HG02885 (cell line): Measurements from ENCODE around the gene ITGA4.

Source experiments
- ATAC-seq: cut with Tn5 transposase; IDR thresholded peaks from one replicate; pipeline ENCODE4 v1.9.1; 2021; ENCODE audit warnings: mild to moderate bottlenecking; ENCODE audit not compliant: unreplicated experiment, poor library complexity

The ITGA4 gene

GRCh38 chr2:181485638-181485946, 28.4 kb downstream of the ITGA4 start:
- ATAC-seq: no peak

GRCh38 chr2:181499231-181499630, 42.0 kb downstream of the ITGA4 start:
- no peak for ATAC-seq

DNA sequence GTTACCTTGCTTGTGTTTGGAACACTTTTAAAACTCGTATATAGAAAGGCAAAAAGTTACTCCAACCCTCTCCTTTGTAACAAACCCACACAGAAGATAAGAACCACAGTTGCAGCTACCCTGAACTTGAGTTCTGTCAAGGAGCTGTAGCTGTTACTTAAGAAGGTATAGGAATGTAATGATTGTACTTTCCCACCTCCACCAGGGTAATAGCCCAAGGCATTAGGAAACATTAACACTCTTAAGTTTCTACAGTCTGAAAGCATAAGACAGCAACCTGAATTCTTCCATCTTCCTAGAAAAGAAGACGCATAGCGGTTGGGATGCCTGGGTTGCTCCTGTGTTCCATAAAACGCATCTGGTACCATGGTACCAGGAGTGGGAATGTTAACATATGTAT, 43.0 kb downstream of the ITGA4 start:
- no peak for ATAC-seq

- ATAC-seq: no peak
These were observed 58.5 kb downstream of the ITGA4 start for GRCh38 chr2:181515719-181516118.

- ATAC-seq: no peak
These were observed 59.8 kb downstream of the ITGA4 start for GRCh38 chr2:181516992-181517391.

GRCh38 chr2:181517685-181518301, 60.6 kb downstream of the ITGA4 start:
- no peak for ATAC-seq

DNA sequence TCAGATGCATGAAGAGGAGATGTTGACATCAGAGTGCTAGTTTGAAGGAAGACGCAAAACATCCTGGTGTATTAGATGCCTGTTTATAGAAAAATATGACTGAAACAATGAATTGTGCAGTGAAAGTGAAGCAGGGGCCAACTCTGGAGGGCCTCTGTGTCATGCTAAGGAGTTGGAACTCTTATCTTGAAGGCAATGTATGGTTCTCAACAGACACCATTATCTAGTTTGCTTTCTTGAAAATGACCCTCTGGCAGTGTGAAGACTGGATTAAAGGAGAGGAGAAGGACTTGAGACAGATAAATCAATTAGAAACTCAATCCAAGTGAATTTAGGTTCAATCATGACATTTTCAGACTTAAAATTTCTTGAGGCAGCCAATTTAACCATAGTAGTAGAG, 63.1 kb downstream of the ITGA4 start:
- no peak for ATAC-seq

- ATAC-seq: no peak
These were observed 66.6 kb downstream of the ITGA4 start for GRCh38 chr2:181523756-181524155.

- no peak for ATAC-seq
These were observed 68.8 kb downstream of the ITGA4 start for GRCh38 chr2:181526014-181526413.

DNA sequence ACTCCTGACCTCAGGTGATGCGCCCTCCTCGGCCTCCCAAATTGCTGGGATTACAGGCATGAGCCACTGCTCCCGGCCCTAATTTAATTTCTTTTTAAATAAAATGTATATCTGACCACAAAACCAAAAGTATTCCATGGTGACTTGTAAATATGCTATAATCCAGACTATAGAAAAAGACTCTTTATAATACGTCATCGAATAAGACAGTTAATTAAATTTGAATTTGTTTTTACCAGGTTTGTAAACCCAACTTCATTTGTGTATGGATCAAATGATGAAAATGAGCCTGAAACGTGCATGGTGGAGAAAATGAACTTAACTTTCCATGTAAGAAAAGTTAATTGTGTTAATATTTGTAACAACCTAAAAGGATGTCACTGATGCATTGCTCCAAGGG, 69.9 kb downstream of the ITGA4 start:
- ATAC-seq: no peak

DNA sequence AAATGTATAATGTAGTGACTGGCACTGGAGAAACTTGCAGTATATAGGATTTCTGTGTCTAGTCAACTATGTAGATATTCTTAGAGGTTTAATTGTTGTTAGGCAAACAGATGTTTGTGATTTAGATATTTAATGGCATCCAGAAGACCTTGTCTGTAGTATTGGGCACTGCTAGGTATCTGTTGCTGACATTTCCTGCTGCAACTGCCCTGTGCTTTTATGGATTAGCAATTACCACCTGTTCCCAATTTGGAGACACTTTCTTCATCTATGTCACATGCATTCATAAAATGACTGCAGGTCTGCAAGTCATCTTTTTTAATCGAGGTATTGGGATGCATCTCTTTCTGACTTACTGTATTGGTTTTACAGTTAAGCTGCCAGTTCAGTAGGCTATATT, 71.3 kb downstream of the ITGA4 start:
- ATAC-seq: no peak

GRCh38 chr2:181536730-181537129, 79.5 kb downstream of the ITGA4 start:
- ATAC-seq: no peak

DNA sequence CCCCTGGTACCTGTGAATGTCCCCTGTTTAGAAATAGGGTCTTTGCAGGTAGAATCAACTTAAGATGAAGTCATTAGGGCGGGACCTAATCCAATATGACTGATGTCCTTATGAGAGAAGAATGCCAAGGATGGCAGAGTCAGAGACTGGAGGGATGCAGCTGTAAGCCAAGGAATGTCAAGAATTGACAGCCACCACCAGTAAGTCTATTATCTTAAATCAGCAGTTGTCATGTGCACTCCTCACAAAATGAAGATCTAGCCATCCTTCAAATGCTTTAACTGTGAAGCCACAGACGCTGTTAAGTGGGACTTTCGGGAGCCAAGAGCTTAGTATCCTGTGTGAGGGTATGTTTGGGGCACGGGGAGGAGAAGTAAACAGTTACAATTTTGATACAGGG, 83.2 kb downstream of the ITGA4 start:
- no peak for ATAC-seq

DNA sequence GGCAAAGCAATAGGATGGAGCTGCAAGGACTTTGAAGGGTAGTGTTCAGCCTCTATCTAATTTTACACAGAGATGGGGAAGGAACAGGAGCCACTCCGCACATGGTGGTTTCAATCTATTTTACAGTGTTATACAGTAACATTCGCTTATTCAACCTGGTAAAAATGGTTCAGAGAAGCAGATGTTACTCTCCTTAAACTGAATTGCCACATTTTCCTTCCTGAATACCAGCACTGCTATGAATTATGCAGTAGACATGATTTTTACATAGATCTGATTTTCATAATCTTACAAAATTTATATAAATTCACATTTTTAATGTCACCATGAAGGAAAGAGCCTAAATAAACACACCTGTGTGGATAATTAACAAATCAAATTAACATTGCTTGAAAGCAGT, 85.0 kb downstream of the ITGA4 start:
- no peak for ATAC-seq

DNA sequence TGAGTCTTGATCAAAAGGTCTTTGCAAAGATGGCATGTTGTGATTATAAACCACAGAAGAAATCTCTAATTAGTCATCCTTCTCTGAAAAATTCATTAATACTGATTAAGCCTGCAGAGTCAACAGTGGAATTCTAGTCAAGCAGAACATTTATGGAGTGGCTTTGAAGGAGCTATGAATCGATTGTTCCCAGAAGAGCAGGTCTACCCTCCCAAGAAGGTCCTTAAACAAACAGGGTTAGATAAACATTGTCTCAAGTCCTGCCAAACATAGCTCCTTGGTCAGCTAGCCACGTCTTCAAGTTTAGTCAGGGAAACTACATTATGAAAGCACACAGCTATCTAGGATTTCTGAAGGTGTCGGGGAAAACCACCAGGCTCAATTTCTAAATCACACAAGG, 88.9 kb downstream of the ITGA4 start:
- ATAC-seq: no peak

- no peak for ATAC-seq
These were observed 95.6 kb downstream of the ITGA4 start for GRCh38 chr2:181552808-181553207.

GRCh38 chr2:181553244-181553643, 96.1 kb downstream of the ITGA4 start:
- ATAC-seq: no peak

GRCh38 chr2:181554061-181554830, 97.1 kb downstream of the ITGA4 start:
- no peak for ATAC-seq

DNA sequence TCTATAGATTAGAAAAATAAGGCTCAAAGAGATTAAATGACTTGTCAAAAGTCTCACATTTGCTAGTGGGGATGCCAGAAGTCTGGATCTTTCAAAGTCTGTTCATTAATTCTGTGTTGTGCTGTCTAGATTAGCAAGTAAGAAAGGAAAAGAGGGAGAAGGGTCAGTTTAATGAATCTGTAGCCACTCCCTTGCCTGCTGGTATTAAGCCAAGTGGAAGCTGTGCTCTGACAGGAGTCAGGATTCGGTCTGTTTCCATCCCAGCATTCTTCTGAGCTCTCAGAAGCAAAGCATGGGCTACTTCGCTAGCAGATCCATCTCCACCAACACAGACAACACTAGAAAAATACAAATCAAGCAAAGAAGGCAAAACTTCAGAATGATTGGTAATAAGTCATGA, 101.2 kb downstream of the ITGA4 start:
- no peak for ATAC-seq

GRCh38 chr2:181563101-181563692, 106.0 kb downstream of the ITGA4 start:
- ATAC-seq: no peak

DNA sequence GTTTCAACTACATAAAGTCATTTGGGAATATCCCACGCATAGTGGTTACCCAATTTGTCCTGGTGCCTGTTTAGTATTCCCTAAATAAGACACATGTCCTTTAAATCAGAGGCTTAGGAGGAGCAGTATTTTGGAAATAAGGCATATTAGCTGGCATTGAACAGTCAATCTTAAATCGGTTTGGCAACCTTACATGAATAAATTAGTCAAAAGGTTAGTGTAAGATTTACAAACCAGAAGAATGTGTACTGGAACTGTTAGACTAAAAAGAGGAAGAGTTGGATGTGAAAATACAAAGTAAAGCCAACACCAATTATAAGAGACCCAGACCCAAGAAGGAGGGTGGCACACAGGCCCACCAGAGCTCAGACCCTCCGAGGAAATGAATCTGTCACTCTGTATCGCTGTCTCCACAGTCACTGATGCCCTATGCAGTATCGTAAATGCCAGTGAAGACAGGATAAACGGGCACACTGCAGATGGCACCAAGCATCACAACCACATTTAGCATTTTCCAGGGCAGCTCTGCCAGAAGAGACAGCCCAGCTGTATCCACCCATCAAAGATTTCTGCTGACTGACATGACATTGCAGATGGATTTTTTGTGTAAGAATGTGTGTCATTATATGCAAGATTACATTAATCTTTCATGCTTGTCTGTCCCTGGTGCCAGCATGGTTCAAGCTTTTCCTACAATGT, 109.3 kb downstream of the ITGA4 start:
- no peak for ATAC-seq
